Measurements from ENCODE around the gene C11orf65.
"Not testable (repeated sequence)": the region's sequence is repeated elsewhere in the genome, so short reads cannot be mapped to it uniquely, and the experiment has no call there.

Gene C11orf65

DNA sequence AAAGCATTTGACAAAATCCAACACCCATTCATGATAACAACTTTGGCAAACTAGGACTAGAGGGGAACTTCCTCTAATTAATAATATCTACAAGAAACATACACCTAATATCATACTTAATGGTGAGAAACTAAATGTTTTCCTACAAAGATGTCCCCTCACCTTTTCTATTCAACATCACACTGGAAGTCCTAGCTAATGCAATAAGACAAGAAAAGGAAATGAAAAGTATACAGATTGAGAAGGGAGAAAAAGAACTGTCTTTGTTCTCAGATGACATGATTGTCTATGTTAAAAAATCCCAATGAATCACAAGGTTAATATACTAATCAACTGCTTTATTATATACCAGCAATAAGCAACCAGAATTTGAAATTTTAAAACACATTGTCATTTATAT is 52.4 kb downstream of the C11orf65 start:
- Histone ChIP-seq H3K27me3 (ENCODE audit: insufficient read depth, low read length) (no peaks in the 10 kb centered on the region), H2AFZ (ENCODE audit: low read length, unreplicated experiment) (no peak overlapping the region), H3K27ac (ENCODE audit: low read depth, low read length) (no peak overlapping the region), H3K4me1 (ENCODE audit: control insufficient read depth, insufficient read depth, low read length, unreplicated experiment) (no peaks in the 10 kb centered on the region), H3K36me3 (ENCODE audit: insufficient read depth, low read length) (no peaks in the 10 kb centered on the region), H3K79me2 (ENCODE audit: control insufficient read depth, insufficient read depth, low read length, unreplicated experiment) (no peaks in the 10 kb centered on the region), H3K4me3 (ENCODE audit: low read depth, low read length) (no peak overlapping the region)

DNA sequence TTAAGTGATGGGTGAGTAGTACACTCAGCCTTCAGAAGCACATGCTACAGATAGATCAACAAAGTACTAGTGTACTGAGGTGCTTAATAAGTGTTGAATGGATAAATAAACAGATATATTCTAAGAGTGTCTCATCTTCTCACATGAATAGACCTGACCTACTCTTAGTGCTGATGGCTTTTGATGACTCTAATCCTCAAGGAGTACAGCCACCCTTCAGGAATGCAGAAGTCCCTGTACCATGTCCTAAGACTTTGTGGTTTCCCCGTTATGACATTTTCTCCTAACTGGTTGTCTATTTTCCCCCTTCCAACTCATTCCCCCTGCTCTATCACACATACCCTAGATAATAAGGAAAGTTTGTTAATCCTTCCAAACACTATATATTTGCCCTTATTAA is 61.6 kb downstream of the C11orf65 start:
- H3K4me1 ChIP-seq (ENCODE audit: control insufficient read depth, insufficient read depth, low read length, unreplicated experiment), result no peaks in the 10 kb centered on the region
- H2AFZ ChIP-seq (ENCODE audit: low read length, unreplicated experiment), result no peak overlapping the region
- no peaks in the 10 kb centered on the region for H3K27me3 ChIP-seq (ENCODE audit: insufficient read depth, low read length)
- H3K27ac ChIP-seq (ENCODE audit: low read depth, low read length), result no peak overlapping the region
- H3K4me3 ChIP-seq (ENCODE audit: low read depth, low read length), result no peak overlapping the region
- H3K79me2 ChIP-seq (ENCODE audit: control insufficient read depth, insufficient read depth, low read length, unreplicated experiment), result no peaks in the 10 kb centered on the region
- no peaks in the 10 kb centered on the region for H3K36me3 ChIP-seq (ENCODE audit: insufficient read depth, low read length)

DNA sequence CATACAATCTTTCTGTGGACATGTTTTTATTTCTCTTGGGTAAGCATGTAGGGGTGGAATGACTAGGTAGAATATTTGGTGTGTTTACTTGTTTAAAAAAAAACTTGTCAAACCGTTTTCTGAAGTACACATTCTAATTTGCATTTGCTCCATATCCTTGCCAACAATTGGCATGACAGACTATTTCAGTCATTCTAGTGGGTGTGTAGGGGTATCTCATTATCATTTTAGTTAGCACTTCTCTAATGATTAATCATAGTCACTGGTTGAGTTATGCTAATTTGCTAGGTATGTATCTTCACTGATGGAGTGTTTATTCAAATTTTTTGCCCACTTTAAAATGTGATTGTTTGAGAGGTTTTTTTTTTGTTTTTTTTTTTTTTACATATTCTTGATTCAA is 64.3 kb downstream of the C11orf65 start:
- no peak overlapping the region for H3K27ac ChIP-seq (ENCODE audit: low read depth, low read length)
- H3K36me3 ChIP-seq (ENCODE audit: insufficient read depth, low read length), result no peaks in the 10 kb centered on the region
- H3K27me3 ChIP-seq (ENCODE audit: insufficient read depth, low read length), result no peaks in the 10 kb centered on the region
- H3K4me1 ChIP-seq (ENCODE audit: control insufficient read depth, insufficient read depth, low read length, unreplicated experiment), result no peaks in the 10 kb centered on the region
- no peak overlapping the region for H2AFZ ChIP-seq (ENCODE audit: low read length, unreplicated experiment)
- no peak overlapping the region for H3K4me3 ChIP-seq (ENCODE audit: low read depth, low read length)
- no peaks in the 10 kb centered on the region for H3K79me2 ChIP-seq (ENCODE audit: control insufficient read depth, insufficient read depth, low read length, unreplicated experiment)

DNA sequence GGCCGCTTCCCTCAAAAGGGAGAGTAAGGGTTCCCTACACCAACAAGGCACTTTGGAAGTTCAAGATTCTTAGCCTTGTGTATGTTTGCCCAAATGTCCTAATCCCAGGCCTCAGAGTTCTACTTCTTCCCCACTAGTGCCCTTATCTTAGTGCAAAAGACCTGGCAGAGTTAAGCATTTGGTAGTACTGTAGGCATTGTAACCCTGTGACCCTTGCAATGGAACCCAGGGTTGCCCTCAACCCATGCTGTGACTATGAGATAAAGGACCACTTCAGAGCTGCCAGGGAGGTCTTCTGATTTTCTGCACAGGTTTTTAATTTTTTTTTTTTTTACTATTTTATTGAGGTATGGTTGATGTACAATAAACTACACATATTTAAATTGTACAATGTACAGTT is 65.1 kb downstream of the C11orf65 start:
- H3K4me1 ChIP-seq (ENCODE audit: control insufficient read depth, insufficient read depth, low read length, unreplicated experiment), result no peaks in the 10 kb centered on the region
- no peaks in the 10 kb centered on the region for H3K79me2 ChIP-seq (ENCODE audit: control insufficient read depth, insufficient read depth, low read length, unreplicated experiment)
- no peaks in the 10 kb centered on the region for H3K36me3 ChIP-seq (ENCODE audit: insufficient read depth, low read length)
- no peak overlapping the region for H3K4me3 ChIP-seq (ENCODE audit: low read depth, low read length)
- H3K27ac ChIP-seq (ENCODE audit: low read depth, low read length), result no peak overlapping the region
- no peaks in the 10 kb centered on the region for H3K27me3 ChIP-seq (ENCODE audit: insufficient read depth, low read length)
- no peak overlapping the region for H2AFZ ChIP-seq (ENCODE audit: low read length, unreplicated experiment)

DNA sequence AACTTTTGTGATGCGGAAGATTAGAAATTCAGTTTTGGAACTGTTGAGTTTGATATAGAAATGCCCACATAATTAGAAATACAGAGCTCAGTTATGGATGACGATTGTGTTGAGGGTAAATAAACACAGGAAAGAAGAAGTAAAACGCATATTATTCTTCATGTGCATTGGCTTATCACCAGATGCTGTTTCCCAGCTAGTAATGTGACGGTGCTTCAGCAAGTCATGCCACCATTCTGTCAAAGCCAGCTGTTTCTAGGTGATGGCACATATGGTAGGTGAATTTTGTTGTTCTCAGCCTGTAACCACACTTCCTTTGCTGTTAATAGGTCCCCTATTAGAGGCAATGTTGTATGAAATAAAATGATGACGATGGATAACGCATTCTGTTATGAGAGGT is 68.9 kb downstream of the C11orf65 start:
- Histone ChIP-seq H3K36me3 (ENCODE audit: insufficient read depth, low read length) (no peaks in the 10 kb centered on the region), H3K27ac (ENCODE audit: low read depth, low read length) (no peak overlapping the region), H3K79me2 (ENCODE audit: control insufficient read depth, insufficient read depth, low read length, unreplicated experiment) (no peaks in the 10 kb centered on the region), H2AFZ (ENCODE audit: low read length, unreplicated experiment) (no peak overlapping the region), H3K4me3 (ENCODE audit: low read depth, low read length) (no peak overlapping the region), H3K27me3 (ENCODE audit: insufficient read depth, low read length) (no peaks in the 10 kb centered on the region), H3K4me1 (ENCODE audit: control insufficient read depth, insufficient read depth, low read length, unreplicated experiment) (no peaks in the 10 kb centered on the region)

DNA sequence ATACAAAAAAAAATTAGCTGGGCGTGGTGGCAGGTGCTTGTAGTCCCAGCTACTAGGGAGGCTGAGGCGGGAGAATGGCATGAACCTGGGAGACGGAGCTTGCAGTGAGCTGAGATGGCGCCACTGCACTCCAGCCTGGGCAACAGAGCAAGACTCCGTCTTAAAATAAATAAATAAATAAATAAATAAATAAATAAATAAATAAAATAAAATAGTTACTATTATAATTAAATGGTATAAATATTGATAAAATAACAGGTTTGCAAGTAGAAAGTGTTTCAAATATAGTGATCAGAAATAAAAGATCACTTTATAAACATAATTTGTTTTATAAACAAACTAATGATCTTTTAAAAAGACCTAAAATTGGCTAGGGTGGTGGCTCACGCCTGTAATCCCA is 70.7 kb downstream of the C11orf65 start:
- H3K4me1 ChIP-seq (ENCODE audit: control insufficient read depth, insufficient read depth, low read length, unreplicated experiment); H2AFZ ChIP-seq (ENCODE audit: low read length, unreplicated experiment); H3K27me3 ChIP-seq (ENCODE audit: insufficient read depth, low read length); H3K36me3 ChIP-seq (ENCODE audit: insufficient read depth, low read length); H3K4me3 ChIP-seq (ENCODE audit: low read depth, low read length); H3K27ac ChIP-seq (ENCODE audit: low read depth, low read length); H3K79me2 ChIP-seq (ENCODE audit: control insufficient read depth, insufficient read depth, low read length, unreplicated experiment): not testable (repeated sequence)

DNA sequence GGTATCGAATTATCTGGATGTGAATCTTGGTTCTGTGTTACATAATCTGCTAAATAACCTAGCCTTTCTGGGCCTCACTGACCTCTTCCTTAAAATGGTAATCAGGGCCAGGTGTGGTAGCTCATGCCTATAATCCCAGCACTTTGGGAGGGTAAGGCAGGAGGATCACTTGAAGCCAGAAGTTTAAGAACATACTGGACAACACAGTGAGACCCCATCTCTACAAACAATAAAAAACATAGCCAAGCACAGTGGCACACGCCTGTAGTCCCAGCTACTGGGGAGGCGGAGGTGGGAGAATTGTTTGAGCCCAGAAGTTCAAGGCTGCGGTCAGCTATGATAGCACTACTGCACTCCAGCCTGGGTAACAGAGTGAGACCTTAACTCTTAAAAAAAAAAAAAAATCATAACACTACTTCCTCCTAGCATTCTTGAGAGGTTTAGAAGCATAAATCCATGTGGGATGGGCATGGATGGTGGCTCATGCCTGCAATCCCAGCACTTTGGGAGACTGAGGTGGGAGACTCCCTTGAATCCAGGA is 72.5 kb downstream of the C11orf65 start:
- Histone ChIP-seq H3K27ac (ENCODE audit: low read depth, low read length) (no peak overlapping the region), H3K27me3 (ENCODE audit: insufficient read depth, low read length) (no peaks in the 10 kb centered on the region), H2AFZ (ENCODE audit: low read length, unreplicated experiment) (no peak overlapping the region), H3K79me2 (ENCODE audit: control insufficient read depth, insufficient read depth, low read length, unreplicated experiment) (no peaks in the 10 kb centered on the region), H3K4me1 (ENCODE audit: control insufficient read depth, insufficient read depth, low read length, unreplicated experiment) (no peaks in the 10 kb centered on the region), H3K36me3 (ENCODE audit: insufficient read depth, low read length) (no peaks in the 10 kb centered on the region), H3K4me3 (ENCODE audit: low read depth, low read length) (no peak overlapping the region)

DNA sequence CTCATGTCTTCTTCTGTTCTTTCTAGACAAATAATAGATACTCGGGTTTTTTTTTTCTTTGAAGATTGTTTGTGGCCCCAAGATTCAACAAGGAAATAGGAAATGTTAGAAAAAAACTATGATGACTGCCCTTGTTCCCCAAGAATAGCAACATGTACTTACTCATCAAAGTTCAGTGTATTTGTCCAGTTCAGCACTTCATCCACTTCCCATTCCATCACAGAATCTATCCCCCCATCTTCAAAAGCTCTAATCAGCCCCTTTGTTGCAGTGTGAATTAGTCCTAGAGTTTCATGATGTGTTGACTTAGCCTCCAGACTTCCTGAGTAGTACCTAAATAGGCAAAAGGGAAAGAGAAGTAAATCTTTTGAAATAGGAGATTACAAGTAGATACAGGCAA is 74.3 kb downstream of the C11orf65 start:
- Histone ChIP-seq H3K27ac (ENCODE audit: low read depth, low read length) (no peak overlapping the region), H3K27me3 (ENCODE audit: insufficient read depth, low read length) (no peaks in the 10 kb centered on the region), H3K36me3 (ENCODE audit: insufficient read depth, low read length) (no peaks in the 10 kb centered on the region), H3K4me1 (ENCODE audit: control insufficient read depth, insufficient read depth, low read length, unreplicated experiment) (no peaks in the 10 kb centered on the region), H3K79me2 (ENCODE audit: control insufficient read depth, insufficient read depth, low read length, unreplicated experiment) (no peaks in the 10 kb centered on the region), H3K4me3 (ENCODE audit: low read depth, low read length) (no peak overlapping the region), H2AFZ (ENCODE audit: low read length, unreplicated experiment) (no peak overlapping the region)

DNA sequence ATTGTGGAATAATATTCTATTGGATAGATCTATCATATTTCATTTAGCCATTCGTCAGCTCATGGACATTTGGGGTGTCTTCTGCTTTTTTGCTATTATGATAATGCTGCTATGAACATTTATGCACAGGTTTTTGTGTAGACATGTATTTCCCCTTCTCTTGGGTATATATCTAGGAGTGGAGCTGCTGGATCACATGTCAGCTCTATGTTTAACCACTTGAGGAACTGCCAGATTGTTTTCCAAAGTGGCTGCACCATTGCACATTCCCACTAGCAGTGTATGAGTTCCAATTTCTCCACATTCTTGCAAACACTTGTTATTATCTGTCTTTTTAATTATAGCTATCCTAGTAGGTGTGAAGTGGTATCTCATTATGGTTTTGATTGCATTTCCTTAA is 75.0 kb downstream of the C11orf65 start:
- no peaks in the 10 kb centered on the region for H3K4me1 ChIP-seq (ENCODE audit: control insufficient read depth, insufficient read depth, low read length, unreplicated experiment)
- no peaks in the 10 kb centered on the region for H3K79me2 ChIP-seq (ENCODE audit: control insufficient read depth, insufficient read depth, low read length, unreplicated experiment)
- no peaks in the 10 kb centered on the region for H3K36me3 ChIP-seq (ENCODE audit: insufficient read depth, low read length)
- H3K4me3 ChIP-seq (ENCODE audit: low read depth, low read length), result no peak overlapping the region
- no peaks in the 10 kb centered on the region for H3K27me3 ChIP-seq (ENCODE audit: insufficient read depth, low read length)
- no peak overlapping the region for H2AFZ ChIP-seq (ENCODE audit: low read length, unreplicated experiment)
- H3K27ac ChIP-seq (ENCODE audit: low read depth, low read length), result no peak overlapping the region

DNA sequence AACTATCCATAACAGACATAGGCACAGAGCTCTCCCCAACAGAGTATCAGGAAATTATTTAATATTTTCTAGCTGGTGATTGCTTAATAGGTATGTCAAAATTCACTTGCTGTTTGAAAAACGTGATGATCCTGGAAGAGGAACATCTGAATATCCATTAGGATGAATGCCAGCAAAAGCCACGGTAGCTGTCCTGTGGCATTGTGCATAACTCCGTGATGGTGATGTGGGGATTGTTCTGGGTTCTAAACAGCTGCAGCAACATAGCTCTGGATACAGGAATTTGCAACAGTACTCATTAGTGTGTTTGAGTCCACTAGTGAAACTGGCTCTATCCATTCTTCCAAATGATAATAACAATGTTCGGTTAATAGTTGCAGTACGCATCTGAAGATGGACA is 78.8 kb downstream of the C11orf65 start:
- H2AFZ ChIP-seq (ENCODE audit: low read length, unreplicated experiment), result no peak overlapping the region
- no peaks in the 10 kb centered on the region for H3K27me3 ChIP-seq (ENCODE audit: insufficient read depth, low read length)
- no peak overlapping the region for H3K27ac ChIP-seq (ENCODE audit: low read depth, low read length)
- no peaks in the 10 kb centered on the region for H3K79me2 ChIP-seq (ENCODE audit: control insufficient read depth, insufficient read depth, low read length, unreplicated experiment)
- no peak overlapping the region for H3K4me3 ChIP-seq (ENCODE audit: low read depth, low read length)
- no peaks in the 10 kb centered on the region for H3K36me3 ChIP-seq (ENCODE audit: insufficient read depth, low read length)
- no peaks in the 10 kb centered on the region for H3K4me1 ChIP-seq (ENCODE audit: control insufficient read depth, insufficient read depth, low read length, unreplicated experiment)

DNA sequence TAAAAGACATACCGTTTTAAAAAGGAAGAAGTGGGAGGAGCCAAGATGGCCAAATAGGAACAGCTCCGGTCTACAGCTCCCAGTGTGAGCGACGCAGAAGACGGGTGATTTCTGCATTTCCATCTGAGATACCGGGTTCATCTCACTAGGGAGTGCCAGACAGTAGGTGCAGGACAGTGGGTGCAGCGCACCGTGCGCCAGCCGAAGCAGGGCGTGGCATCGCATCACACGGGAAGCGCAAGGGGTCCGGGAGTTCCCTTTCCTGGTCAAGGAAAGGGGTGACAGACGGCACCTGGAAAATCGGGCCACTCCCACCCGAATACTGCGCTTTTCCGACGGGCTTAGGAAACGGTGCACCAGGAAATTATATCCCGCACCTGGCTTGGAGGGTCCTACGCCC is 93.8 kb downstream of the C11orf65 start:
- not testable (repeated sequence) for H3K79me2 ChIP-seq (ENCODE audit: control insufficient read depth, insufficient read depth, low read length, unreplicated experiment); H2AFZ ChIP-seq (ENCODE audit: low read length, unreplicated experiment); H3K4me1 ChIP-seq (ENCODE audit: control insufficient read depth, insufficient read depth, low read length, unreplicated experiment); H3K27me3 ChIP-seq (ENCODE audit: insufficient read depth, low read length); H3K4me3 ChIP-seq (ENCODE audit: low read depth, low read length); H3K27ac ChIP-seq (ENCODE audit: low read depth, low read length)
- H3K36me3 ChIP-seq (ENCODE audit: insufficient read depth, low read length), result peaks cover 11% of the 10 kb centered on the region; the same call in 1 of the 2 replicates

Data from ACC112 (cell line).